ENCODE data around the gene ERF. TPM values are rescaled to one million over a fixed set of nuclear protein-coding genes. Genes with fewer than 3 reads are reported as not detected.

The ERF gene
- total RNA-seq, 2 donors from 2014 or later, result 33.9 to 121 TPM

DNA sequence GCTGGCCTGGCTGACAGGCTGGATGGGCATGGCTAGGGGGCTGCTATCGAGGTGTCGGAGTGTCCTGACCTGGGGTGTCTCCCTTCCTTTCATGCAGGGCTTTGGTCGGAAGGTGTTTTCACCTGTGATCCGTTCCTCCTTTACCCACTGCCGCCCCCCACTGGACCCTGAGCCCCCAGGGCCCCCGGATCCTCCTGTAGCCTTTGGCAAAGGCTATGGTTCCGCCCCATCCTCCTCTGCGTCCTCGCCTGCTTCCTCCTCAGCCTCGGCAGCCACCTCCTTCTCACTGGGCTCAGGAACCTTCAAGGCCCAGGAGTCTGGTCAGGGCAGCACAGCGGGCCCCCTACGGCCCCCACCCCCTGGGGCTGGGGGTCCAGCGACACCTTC lies 35.2 kb upstream of the ERF start:
- TF ChIP-seq POLR2A (IDR thresholded peaks at IDR 0.05) (no peak), POLR2AphosphoS5 (IDR thresholded peaks at IDR 0.05) (no peak)
- TF ChIP-seq, protein P1, sequence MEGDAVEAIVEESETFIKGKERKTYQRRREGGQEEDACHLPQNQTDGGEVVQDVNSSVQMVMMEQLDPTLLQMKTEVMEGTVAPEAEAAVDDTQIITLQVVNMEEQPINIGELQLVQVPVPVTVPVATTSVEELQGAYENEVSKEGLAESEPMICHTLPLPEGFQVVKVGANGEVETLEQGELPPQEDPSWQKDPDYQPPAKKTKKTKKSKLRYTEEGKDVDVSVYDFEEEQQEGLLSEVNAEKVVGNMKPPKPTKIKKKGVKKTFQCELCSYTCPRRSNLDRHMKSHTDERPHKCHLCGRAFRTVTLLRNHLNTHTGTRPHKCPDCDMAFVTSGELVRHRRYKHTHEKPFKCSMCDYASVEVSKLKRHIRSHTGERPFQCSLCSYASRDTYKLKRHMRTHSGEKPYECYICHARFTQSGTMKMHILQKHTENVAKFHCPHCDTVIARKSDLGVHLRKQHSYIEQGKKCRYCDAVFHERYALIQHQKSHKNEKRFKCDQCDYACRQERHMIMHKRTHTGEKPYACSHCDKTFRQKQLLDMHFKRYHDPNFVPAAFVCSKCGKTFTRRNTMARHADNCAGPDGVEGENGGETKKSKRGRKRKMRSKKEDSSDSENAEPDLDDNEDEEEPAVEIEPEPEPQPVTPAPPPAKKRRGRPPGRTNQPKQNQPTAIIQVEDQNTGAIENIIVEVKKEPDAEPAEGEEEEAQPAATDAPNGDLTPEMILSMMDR (IDR thresholded peaks at IDR 0.05), result no peak
- 80% methylated on average over 13 of the region's 13 CpGs for WGBS
- no peaks in the 10 kb centered on the region for H3K27me3 ChIP-seq (replicated peaks; ENCODE audit: insufficient read depth)
- H3K27ac ChIP-seq, result no peak overlapping the region
- H3K36me3 ChIP-seq, result peaks cover 10 to 32% of the 10 kb centered on the region in 2 donors
- H3K4me1 ChIP-seq (replicated peaks), result peaks cover 16% of the 10 kb centered on the region
- H3K4me3 ChIP-seq, result no peak overlapping the region
- no peak for DNase-seq (ENCODE audit: low spot score)
- no peaks in the 10 kb centered on the region for H3K9me3 ChIP-seq
- intact Hi-C loops (cut with DNase I), result no loop called here

DNA sequence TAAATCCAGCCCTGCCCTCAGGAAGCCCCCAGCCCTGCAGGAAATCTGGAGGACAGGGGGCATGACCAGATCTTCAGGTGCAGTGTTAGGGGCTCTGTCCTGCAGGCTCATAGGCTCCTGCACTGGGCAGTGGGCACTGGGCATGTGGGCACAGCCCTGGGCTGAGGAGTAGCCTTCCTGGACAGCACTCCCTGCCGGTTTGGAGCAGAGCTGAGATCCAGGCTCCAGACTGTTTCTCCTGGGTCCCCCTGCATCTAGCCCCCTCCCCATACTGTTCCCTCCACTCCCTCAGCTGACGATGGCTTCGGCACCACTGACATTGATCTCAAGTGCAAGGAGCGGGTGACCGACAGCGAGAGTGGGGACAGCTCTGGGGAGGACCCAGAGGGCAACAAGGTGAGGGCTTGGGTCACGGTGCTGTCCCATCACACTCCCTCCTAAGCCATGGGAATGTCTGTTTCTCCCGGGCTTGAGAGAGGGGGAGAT lies 34.7 kb upstream of the ERF start:
- H3K27me3 ChIP-seq (replicated peaks; ENCODE audit: insufficient read depth), result no peaks in the 10 kb centered on the region
- TF ChIP-seq POLR2A (IDR thresholded peaks at IDR 0.05) (no peak), POLR2AphosphoS5 (IDR thresholded peaks at IDR 0.05) (no peak)
- TF ChIP-seq, protein P1 (IDR thresholded peaks at IDR 0.05), result no peak
- peaks cover 10 to 32% of the 10 kb centered on the region in 2 donors for H3K36me3 ChIP-seq
- no peak for DNase-seq (ENCODE audit: low spot score)
- no peak overlapping the region for H3K4me3 ChIP-seq
- H3K27ac ChIP-seq, result no peak overlapping the region
- no peaks in the 10 kb centered on the region for H3K9me3 ChIP-seq
- peaks cover 19% of the 10 kb centered on the region for H3K4me1 ChIP-seq (replicated peaks)
- intact Hi-C loops (cut with DNase I), result no loop called here
- WGBS, result 87% methylated on average over 8 of the region's 8 CpGs

DNA sequence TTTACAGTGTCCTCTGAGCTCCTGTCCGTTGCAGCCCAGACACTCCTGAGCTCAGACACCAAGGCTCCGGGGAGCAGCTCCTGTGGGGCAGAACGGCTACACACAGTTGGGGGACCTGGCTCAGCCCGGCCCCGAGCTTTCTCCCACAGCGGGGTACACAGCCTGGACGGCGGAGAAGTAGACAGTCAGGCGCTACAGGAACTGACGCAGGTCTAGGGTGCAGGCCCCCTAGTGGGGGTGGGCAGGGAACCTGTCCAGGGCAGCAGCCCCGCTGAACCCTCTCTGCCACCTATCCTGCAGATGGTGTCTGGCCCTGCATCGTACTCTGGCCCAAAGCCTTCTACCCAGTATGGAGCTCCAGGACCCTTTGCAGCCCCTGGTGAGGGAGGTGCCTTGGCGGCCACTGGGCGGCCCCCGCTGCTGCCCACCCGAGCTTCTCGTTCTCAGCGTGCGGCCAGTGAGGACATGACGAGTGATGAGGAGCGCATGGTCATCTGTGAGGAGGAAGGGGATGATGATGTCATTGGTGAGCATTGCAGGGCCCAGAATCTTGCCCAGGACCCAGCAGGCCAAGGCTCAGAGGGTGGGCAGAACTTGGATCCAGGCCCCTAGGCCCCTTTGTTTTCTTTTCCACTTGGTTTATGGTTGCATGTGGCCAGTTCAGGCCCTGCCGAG lies 34.1 kb upstream of the ERF start:
- Histone ChIP-seq H3K4me3 (no peak overlapping the region), H3K4me1 (replicated peaks) (peaks cover 19% of the 10 kb centered on the region), H3K27ac (no peak overlapping the region), H3K27me3 (replicated peaks; ENCODE audit: insufficient read depth) (no peaks in the 10 kb centered on the region), H3K9me3 (no peaks in the 10 kb centered on the region), H3K36me3 (peaks cover 10 to 32% of the 10 kb centered on the region in 2 donors)
- TF ChIP-seq POLR2A (IDR thresholded peaks at IDR 0.05) (no peak), POLR2AphosphoS5 (IDR thresholded peaks at IDR 0.05) (no peak)
- TF ChIP-seq, protein P1 (IDR thresholded peaks at IDR 0.05), result no peak
- intact Hi-C loops (cut with DNase I), result no loop called here
- WGBS, result 85% methylated on average over 22 of the region's 22 CpGs
- no peak for DNase-seq (ENCODE audit: low spot score)

DNA sequence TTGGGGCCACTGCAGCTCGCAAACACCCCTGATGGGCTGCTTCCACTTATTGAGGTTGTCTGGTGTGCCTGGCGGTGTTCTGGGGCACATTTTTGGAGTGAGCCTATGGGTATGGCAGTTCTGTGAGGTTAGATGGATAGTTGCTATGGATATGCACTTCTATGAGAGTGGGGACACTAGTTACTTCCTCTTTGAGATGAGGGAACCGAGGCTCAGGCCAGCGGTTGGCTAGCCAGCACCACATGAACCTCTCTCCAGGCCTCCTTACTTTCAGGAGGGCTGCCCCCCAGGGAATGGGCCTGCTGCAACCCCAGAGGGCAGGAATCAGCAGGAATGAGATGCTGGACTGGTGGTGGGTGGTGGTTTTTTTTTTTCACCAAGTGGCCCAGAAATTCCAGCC lies 33.5 kb upstream of the ERF start:
- 80% methylated on average over 4 of the region's 4 CpGs for whole genome bisulfite sequencing
- TF ChIP-seq POLR2A (IDR thresholded peaks at IDR 0.05) (no peak), POLR2AphosphoS5 (IDR thresholded peaks at IDR 0.05) (no peak)
- TF ChIP-seq, protein P1 (IDR thresholded peaks at IDR 0.05), result no peak
- H3K4me3 ChIP-seq, result no peak overlapping the region
- DNase-seq (ENCODE audit: low spot score), result no peak
- H3K27me3 ChIP-seq (replicated peaks; ENCODE audit: insufficient read depth), result no peaks in the 10 kb centered on the region
- no peak overlapping the region for H3K27ac ChIP-seq
- H3K4me1 ChIP-seq (replicated peaks), result peaks cover 19% of the 10 kb centered on the region
- intact Hi-C loops (cut with DNase I), result no loop called here
- no peaks in the 10 kb centered on the region for H3K9me3 ChIP-seq
- peaks cover 10 to 32% of the 10 kb centered on the region in 2 donors for H3K36me3 ChIP-seq

DNA sequence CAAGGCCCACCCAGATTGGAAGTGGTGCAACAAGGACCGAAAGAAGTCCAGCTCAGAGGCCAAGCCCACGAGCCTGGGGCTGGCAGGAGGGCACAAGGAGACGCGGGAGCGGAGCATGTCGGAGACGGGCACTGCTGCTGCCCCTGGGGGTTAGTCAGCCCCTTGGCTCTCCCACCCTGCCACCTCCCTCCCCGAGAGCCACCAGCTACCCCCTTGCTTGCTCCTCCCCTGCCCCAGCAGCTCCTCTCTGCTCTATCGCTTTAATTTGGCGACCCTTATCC lies 32.8 kb upstream of the ERF start:
- WGBS, result 84% methylated on average over 10 of the region's 10 CpGs
- Histone ChIP-seq H3K9me3 (no peaks in the 10 kb centered on the region), H3K27me3 (replicated peaks; ENCODE audit: insufficient read depth) (no peaks in the 10 kb centered on the region), H3K4me1 (replicated peaks) (peaks cover 25% of the 10 kb centered on the region), H3K36me3 (peaks cover 10 to 32% of the 10 kb centered on the region in 2 donors), H3K4me3 (no peak overlapping the region), H3K27ac (peak overlapping the region in 1 of 2 donors; percentile 98)
- intact Hi-C loops (cut with DNase I), result no loop called here
- TF ChIP-seq, protein P1 (IDR thresholded peaks at IDR 0.05), result no peak
- TF ChIP-seq POLR2AphosphoS5 (IDR thresholded peaks at IDR 0.05) (no peak), POLR2A (IDR thresholded peaks at IDR 0.05) (no peak)
- no peak for DNase-seq (ENCODE audit: low spot score)
